HepG2 (cell line): ENCODE data around the gene LGI4. TPM values are rescaled to one million over a fixed set of nuclear protein-coding genes. Genes with fewer than 3 reads are reported as not detected.

ENCODE experiments used
- ATF7-NPFF ChIP-seq: sonication (generic); formaldehyde crosslinking; IDR thresholded peaks from 2 replicates; pipeline ENCODE4 v1.8.1; 2023; ENCODE audit warnings: mild to moderate bottlenecking, low read depth, missing genetic modification reagents, moderate library complexity
- CC2D1A ChIP-seq: sonication (generic); formaldehyde crosslinking; IDR thresholded peaks from 2 replicates; pipeline ENCODE4 v1.8.1; 2023; ENCODE audit warnings: mild to moderate bottlenecking, missing genetic modification reagents
- FLYWCH1 ChIP-seq: sonication (generic); formaldehyde crosslinking; IDR thresholded peaks from 2 replicates; pipeline ENCODE4 v1.8.1; 2023; ENCODE audit warnings: mild to moderate bottlenecking, missing genetic modification reagents
- HNF4G ChIP-seq, 2 experiments: sonication (generic) in 1 of 2; formaldehyde crosslinking in 1 of 2; IDR thresholded peaks; 2 replicates each; pipeline versions ENCODE4 v1.4.0 to v1.6.1; 2011 to 2020; ENCODE audit warnings: borderline replicate concordance in 2 of 2, low read depth in 2 of 2, mild to moderate bottlenecking in 2 of 2, low read length in 1 of 2, missing genetic modification reagents in 1 of 2, moderate library complexity in 1 of 2
- KLF11 ChIP-seq: IDR thresholded peaks from 2 replicates; pipeline ENCODE4 v1.6.1; 2016; ENCODE audit warnings: missing compliant biosample characterization
- KLF13 ChIP-seq: sonication (generic); formaldehyde crosslinking; IDR thresholded peaks from 2 replicates; pipeline ENCODE4 v1.4.0; 2020; ENCODE audit warnings: mild to moderate bottlenecking, missing genetic modification reagents
- PCBP1 ChIP-seq: fragments of 200-400 bp; formaldehyde crosslinking; IDR thresholded peaks from 2 replicates; pipeline ENCODE4 v1.6.1; 2017; ENCODE audit warnings: mild to moderate bottlenecking, low read depth, low read length, borderline replicate concordance
- RFX1 ChIP-seq: fragments of 450-650 bp; IDR thresholded peaks from 2 replicates; pipeline ENCODE4 v1.6.1; 2017
- SKI ChIP-seq: fragments of 450-650 bp; IDR thresholded peaks from one replicate; pipeline ENCODE4 v1.6.1; 2018; ENCODE audit warnings: mild to moderate bottlenecking; ENCODE audit not compliant: partially characterized antibody
- ZBTB7A ChIP-seq: sonication (generic); formaldehyde crosslinking; IDR thresholded peaks from 2 replicates; pipeline ENCODE4 v1.8.0; 2022; ENCODE audit warnings: mild to moderate bottlenecking, missing genetic modification reagents
- ZNF331 ChIP-seq: sonication (generic); formaldehyde crosslinking; IDR thresholded peaks from 2 replicates; pipeline ENCODE4 v1.4.0; 2020; ENCODE audit warnings: missing genetic modification reagents
- ZNF7 ChIP-seq: IDR thresholded peaks from 2 replicates; pipeline ENCODE4 v1.6.1; 2016; ENCODE audit warnings: missing biosample characterization, missing genetic modification reagents
- ZSCAN9 ChIP-seq: IDR thresholded peaks from 2 replicates; pipeline ENCODE4 v1.6.1; 2016; ENCODE audit warnings: borderline replicate concordance
- polyA plus RNA-seq, 8 experiments: library from polyadenylated mRNA; depleted of rRNA in 3 of 8; stranded (reverse) in 7 of 8; unstranded in 1 of 8; fragments of >200 nt; fragmentation: Illumina TruSeq in 4 of 8; extraction: Trizol in 4 of 8; gene quantifications; 2 replicates each; pipeline versions ENCODE4 v1.2.1 to v1.2.3, GENCODE V29; 2011 to 2016; ENCODE audit warnings: low read depth in 4 of 8, missing spikeins in 1 of 8, mixed read lengths in 1 of 8; ENCODE audit not compliant: insufficient read depth in 1 of 8
- total RNA-seq, 5 experiments: library from RNA; depleted of rRNA; stranded (reverse); fragments of >200 nt; fragmentation: Illumina TruSeq; extraction: Trizol; gene quantifications; 2 replicates each; pipeline ENCODE4 v1.2.3, GENCODE V29; 2016; ENCODE audit warnings: low read depth in 1 of 5
- TF ChIP-seq, protein P1 (sequence below): sonication (generic); formaldehyde crosslinking; IDR thresholded peaks from 2 replicates; pipeline ENCODE4 v1.5.1; 2020; ENCODE audit warnings: missing genetic modification reagents, mild to moderate bottlenecking, borderline replicate concordance
- TF ChIP-seq, protein P2 (sequence below): sonication (generic); formaldehyde crosslinking; conservative IDR thresholded peaks from 2 replicates; pipeline ENCODE4 v1.4.0; 2020; ENCODE audit warnings: missing genetic modification reagents
- TF ChIP-seq, protein P3 (sequence below): sonication (generic); formaldehyde crosslinking; IDR thresholded peaks from 2 replicates; pipeline ENCODE4 v1.4.0; 2020; ENCODE audit warnings: missing genetic modification reagents, mild to moderate bottlenecking, borderline replicate concordance
- TF ChIP-seq, protein P4 (sequence below): sonication (generic); formaldehyde crosslinking; IDR thresholded peaks from 2 replicates; pipeline ENCODE4 v1.5.0; 2020; ENCODE audit warnings: missing genetic modification reagents, mild to moderate bottlenecking, borderline replicate concordance
- TF ChIP-seq, protein P5 (sequence below): sonication (generic); formaldehyde crosslinking; IDR thresholded peaks from 2 replicates; pipeline ENCODE4 v1.5.0; 2020; ENCODE audit warnings: missing genetic modification reagents
- TF ChIP-seq, protein P6 (sequence below): sonication (generic); IDR thresholded peaks from 2 replicates; pipeline ENCODE4 v1.6.1; 2016; ENCODE audit warnings: low read depth, borderline replicate concordance
- TF ChIP-seq, protein P7 (sequence below): sonication (generic); formaldehyde crosslinking; IDR thresholded peaks from 2 replicates; pipeline ENCODE4 v1.4.0; 2020; ENCODE audit warnings: mild to moderate bottlenecking, missing genetic modification reagents
- TF ChIP-seq, protein P8 (sequence below): sonication (generic); formaldehyde crosslinking; IDR thresholded peaks from 2 replicates; pipeline ENCODE4 v1.5.0; 2020; ENCODE audit warnings: missing genetic modification reagents

Gene LGI4
- total and polyA plus RNA-seq, 2 of the 13 experiments (the other 11 are each of a cell fraction or from before 2014, with no cell fraction given): 2.8 TPM; not detected in 1

DNA sequence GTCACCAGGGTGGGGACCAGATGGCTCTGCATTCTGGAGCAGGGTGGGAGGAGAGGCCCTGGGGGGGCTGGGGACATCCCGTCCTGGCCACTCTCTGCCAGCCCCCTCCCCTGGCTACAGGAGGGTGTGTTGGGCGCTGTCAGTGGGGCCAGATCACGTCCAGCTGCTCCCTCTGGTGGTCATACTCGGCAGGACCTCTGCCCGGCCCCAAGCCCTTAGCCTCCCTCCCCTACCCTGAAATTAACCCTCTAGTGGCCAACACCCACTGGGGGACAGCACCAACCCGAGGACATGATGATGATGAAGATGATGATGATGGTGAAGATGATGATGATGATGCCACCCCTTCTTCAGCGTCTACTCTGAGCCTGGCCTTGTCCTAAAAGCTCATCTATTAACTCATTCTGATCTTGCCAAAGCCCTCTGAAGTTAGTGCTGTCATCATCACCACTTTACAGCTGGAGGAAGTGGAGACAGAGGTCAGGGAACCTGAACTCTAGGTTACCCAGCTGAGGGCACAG is 590 bp upstream of the LGI4 start (continued):
- TF ChIP-seq ZNF7 (CRISPR knock-in tag) (no peak), CC2D1A (CRISPR knock-in tag) (no peak), HNF4G (IDR thresholded peaks at IDR 0.05; ENCODE audit: borderline replicate concordance, low read depth, low read length) (0 out of 2 replicates have a peak, but pooled peaks have one; percentile 1), HNF4G (CRISPR knock-in tag; IDR thresholded peaks at IDR 0.05; ENCODE audit: borderline replicate concordance, low read depth) (no peak), FLYWCH1 (CRISPR knock-in tag) (no peak), KLF13 (CRISPR knock-in tag) (no peak), PCBP1 (peak; percentile 85; the same call in 1 of the 2 replicates), RFX1 (no peak), ZNF331 (CRISPR knock-in tag) (no peak), ATF7-NPFF (CRISPR knock-in tag) (no peak), ZSCAN9 (CRISPR knock-in tag) (no peak), KLF11 (CRISPR knock-in tag) (no peak), ZBTB7A (CRISPR knock-in tag) (0 out of 2 replicates have a peak, but pooled peaks have one; percentile 71), SKI (peak; percentile 51)
- TF ChIP-seq, protein P1, sequence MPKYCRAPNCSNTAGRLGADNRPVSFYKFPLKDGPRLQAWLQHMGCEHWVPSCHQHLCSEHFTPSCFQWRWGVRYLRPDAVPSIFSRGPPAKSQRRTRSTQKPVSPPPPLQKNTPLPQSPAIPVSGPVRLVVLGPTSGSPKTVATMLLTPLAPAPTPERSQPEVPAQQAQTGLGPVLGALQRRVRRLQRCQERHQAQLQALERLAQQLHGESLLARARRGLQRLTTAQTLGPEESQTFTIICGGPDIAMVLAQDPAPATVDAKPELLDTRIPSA (CRISPR knock-in tag): no peak
- TF ChIP-seq, protein P2, sequence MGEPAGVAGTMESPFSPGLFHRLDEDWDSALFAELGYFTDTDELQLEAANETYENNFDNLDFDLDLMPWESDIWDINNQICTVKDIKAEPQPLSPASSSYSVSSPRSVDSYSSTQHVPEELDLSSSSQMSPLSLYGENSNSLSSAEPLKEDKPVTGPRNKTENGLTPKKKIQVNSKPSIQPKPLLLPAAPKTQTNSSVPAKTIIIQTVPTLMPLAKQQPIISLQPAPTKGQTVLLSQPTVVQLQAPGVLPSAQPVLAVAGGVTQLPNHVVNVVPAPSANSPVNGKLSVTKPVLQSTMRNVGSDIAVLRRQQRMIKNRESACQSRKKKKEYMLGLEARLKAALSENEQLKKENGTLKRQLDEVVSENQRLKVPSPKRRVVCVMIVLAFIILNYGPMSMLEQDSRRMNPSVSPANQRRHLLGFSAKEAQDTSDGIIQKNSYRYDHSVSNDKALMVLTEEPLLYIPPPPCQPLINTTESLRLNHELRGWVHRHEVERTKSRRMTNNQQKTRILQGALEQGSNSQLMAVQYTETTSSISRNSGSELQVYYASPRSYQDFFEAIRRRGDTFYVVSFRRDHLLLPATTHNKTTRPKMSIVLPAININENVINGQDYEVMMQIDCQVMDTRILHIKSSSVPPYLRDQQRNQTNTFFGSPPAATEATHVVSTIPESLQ (CRISPR knock-in tag): 0 out of 2 replicates have a peak, but pooled peaks have one; percentile 71
- TF ChIP-seq, protein P3, sequence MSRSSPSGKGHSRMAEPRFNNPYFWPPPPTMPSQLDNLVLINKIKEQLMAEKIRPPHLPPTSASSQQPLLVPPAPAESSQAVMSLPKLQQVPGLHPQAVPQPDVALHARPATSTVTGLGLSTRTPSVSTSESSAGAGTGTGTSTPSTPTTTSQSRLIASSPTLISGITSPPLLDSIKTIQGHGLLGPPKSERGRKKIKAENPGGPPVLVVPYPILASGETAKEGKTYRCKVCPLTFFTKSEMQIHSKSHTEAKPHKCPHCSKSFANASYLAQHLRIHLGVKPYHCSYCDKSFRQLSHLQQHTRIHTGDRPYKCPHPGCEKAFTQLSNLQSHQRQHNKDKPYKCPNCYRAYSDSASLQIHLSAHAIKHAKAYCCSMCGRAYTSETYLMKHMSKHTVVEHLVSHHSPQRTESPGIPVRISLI: no peak
- TF ChIP-seq, protein P4, sequence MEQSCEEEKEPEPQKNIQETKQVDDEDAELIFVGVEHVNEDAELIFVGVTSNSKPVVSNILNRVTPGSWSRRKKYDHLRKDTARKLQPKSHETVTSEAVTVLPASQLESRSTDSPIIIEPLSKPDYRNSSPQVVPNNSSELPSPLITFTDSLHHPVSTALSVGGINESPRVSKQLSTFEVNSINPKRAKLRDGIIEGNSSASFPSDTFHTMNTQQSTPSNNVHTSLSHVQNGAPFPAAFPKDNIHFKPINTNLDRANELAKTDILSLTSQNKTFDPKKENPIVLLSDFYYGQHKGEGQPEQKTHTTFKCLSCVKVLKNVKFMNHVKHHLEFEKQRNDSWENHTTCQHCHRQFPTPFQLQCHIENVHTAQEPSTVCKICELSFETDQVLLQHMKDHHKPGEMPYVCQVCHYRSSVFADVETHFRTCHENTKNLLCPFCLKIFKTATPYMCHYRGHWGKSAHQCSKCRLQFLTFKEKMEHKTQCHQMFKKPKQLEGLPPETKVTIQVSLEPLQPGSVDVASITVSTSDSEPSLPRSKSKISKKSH (CRISPR knock-in tag): no peak
- TF ChIP-seq, protein P5, sequence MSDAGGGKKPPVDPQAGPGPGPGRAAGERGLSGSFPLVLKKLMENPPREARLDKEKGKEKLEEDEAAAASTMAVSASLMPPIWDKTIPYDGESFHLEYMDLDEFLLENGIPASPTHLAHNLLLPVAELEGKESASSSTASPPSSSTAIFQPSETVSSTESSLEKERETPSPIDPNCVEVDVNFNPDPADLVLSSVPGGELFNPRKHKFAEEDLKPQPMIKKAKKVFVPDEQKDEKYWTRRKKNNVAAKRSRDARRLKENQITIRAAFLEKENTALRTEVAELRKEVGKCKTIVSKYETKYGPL (CRISPR knock-in tag): no peak
- TF ChIP-seq, protein P6, sequence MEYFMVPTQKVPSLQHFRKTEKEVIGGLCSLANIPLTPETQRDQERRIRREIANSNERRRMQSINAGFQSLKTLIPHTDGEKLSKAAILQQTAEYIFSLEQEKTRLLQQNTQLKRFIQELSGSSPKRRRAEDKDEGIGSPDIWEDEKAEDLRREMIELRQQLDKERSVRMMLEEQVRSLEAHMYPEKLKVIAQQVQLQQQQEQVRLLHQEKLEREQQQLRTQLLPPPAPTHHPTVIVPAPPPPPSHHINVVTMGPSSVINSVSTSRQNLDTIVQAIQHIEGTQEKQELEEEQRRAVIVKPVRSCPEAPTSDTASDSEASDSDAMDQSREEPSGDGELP: peak; percentile 95
- TF ChIP-seq, protein P7, sequence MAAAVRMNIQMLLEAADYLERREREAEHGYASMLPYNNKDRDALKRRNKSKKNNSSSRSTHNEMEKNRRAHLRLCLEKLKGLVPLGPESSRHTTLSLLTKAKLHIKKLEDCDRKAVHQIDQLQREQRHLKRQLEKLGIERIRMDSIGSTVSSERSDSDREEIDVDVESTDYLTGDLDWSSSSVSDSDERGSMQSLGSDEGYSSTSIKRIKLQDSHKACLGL (CRISPR knock-in tag): 0 out of 2 replicates have a peak, but pooled peaks have one; percentile 26
- TF ChIP-seq, protein P8, sequence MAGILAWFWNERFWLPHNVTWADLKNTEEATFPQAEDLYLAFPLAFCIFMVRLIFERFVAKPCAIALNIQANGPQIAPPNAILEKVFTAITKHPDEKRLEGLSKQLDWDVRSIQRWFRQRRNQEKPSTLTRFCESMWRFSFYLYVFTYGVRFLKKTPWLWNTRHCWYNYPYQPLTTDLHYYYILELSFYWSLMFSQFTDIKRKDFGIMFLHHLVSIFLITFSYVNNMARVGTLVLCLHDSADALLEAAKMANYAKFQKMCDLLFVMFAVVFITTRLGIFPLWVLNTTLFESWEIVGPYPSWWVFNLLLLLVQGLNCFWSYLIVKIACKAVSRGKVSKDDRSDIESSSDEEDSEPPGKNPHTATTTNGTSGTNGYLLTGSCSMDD (CRISPR knock-in tag): no peak
